ENCODE data around the gene ADNP. TPM values are rescaled to one million over a fixed set of nuclear protein-coding genes. Genes with fewer than 3 reads are reported as not detected.

ADNP gene
- total RNA-seq, 1 donor from 2014 or later = 21.1 TPM

DNA sequence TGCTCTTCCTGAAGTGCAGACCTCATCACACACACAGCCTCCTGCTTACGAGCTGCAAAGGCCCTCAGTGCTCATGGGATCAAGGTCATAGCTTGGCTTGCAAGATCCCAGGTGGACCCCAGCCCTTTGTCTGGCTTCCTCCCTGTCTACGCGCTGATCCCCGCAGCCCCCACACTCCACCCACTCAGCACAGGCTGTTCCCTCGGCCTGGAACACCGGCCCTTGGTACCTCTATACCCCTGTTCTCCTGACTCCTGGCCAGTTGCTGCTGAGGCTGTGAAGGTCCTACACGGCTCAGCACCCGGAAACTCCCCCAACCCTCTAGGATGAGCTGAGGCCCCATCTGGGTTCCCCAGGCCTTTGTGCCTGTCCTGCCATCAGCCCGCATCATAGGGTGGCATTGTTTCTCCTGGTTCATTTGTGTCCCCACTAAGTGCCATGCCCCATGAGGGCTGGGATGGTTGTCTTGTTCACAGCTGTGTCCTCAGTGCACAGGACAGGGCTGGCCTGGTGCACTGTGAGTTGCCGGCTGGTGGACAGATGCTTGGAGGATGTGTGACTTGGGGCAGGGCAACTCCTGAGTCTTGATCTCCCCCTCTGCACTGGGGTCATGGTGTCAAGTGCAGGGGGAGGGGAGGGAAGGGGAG, 57.0 kb downstream of the ADNP start:
- ATAC-seq (no peak), DNase-seq (ENCODE audit: low spot score) (no peak)

- ATAC-seq = no peak
- DNase-seq (ENCODE audit: low spot score) = no peak
Measured at GRCh38 chr20:50873585-50873984, 57.7 kb downstream of the ADNP start.

DNA sequence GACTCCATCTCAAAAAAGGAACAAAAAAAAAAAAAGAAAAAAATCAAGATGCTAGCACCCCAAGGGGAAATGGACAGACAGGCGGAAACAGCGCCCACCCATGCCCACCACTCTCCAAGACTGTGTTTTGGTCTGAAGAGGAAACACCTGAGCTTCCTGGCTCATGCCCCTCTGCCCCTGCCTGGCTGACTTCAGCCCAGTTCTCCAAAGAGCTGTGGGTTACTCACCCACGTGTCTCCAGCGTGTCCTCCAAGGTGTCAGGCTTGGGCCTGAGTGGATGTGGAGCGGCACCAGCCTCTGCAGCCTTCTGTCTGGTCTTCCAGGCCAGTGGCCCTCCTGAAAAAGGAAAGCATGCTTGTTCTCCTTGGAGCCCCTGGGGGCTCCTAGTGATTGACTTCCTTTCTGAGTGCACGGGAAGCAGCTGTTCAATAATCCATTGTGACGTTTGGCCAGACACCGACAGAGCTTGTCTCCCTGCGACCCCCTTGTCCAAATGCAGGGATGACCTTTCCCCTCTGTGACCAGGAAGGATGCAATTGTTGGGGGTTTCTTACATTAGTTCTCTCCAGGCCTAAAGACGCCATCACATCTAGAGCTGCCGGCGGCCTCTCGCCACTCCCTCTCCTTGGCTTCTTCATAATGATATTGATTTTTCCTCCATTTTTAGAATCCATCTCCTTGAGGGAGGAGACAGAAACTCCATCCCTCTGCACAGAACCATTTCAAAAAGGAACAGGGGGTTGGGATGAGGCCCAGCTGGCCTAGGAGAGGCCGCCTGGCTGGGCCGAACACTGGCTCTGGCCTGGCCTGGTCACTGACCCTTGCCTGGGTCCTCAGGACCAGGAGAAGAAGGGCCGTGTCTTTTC, 58.4 kb downstream of the ADNP start:
- DNase-seq (ENCODE audit: low spot score) (no peak), ATAC-seq (no peak)

DNA sequence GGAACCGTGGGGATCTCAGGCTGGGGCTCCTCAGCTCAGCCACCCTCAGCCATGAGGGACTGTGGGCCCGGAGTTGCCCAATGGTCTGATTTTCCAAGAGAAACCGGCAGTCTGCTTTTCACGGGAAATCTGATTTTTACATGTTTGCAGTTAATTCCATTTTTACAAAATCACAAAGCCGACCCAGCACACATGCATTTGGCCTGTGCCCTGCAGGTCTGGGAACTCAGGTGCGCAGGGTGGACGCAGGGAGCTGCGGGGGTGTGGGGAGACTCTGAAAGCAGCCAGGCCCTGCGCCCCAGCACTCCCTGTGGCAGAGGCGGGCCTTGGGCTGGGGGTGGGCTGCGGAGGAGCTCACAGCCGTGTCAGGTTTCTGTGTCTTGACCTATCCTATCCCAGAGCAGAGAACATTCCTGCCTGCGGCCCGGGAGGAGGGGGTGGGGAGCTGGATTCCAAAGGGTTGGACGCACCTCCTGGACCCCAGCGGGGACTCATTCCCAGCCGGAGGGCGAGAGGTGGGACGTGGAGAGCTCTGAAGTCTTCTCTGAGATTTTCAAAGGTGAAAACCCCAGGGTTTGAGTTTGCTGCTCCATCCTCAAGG, 60.6 kb downstream of the ADNP start:
- no peak for ATAC-seq
- no peak for DNase-seq (ENCODE audit: low spot score)

- DNase-seq (ENCODE audit: low spot score) (no peak), ATAC-seq (no peak)
Measured at GRCh38 chr20:50868509-50869495, 62.4 kb downstream of the ADNP start.

DNA sequence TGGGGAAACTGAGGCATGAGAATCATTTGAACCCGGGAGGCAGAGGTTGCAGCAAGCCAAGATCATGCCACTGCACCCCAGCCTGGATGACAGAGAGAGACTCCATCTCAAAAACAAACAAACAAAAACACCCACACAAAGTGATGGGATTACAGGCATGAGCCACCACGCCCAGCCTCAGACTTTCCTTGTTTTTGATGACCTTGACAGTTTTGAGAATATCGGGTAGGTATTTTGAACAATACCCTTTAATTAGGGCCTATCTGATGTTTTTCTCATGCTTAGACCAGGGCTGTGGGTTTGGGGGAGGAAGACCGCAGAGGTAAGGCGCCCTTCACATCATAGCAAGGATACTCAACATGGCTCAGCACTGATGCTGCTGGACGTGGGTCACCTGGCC, 63.4 kb downstream of the ADNP start:
- ATAC-seq (no peak), DNase-seq (ENCODE audit: low spot score) (no peak)

GRCh38 chr20:50866831-50867230, 64.4 kb downstream of the ADNP start:
- DNase-seq (ENCODE audit: low spot score) (no peak), ATAC-seq (no peak)

DNA sequence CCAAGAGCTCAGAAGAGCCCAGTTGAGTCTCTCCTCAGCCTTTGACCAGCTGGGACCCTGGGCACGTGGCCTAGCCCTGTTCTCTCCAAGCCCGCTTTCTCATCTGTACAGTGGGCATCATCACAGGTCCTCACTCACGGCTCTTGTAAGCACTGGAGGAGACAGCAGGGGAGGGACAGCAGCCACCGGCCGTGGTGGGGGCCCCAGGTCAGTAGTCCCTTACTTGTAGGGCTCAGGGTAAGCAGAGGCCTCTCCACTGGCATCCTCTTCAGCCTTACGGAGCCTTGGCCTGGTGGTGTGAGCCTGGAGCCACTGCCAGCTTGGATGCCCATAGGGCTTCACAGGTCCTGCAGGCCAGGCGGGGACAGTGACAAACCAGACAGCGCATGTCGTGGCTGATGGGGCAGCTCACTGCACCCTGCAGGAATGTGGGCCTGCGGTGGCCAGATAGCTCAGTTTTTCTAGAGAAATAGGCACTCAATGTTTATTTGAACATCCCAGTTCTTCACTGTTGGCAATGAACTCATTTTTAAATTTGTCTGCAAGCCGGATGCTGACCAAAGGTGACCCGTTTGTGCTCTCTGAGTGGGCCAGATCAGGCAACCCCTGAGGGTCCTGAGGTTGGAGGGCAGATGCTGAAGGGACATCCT, 65.1 kb downstream of the ADNP start:
- no peak for ATAC-seq
- no peak for DNase-seq (ENCODE audit: low spot score)

DNA sequence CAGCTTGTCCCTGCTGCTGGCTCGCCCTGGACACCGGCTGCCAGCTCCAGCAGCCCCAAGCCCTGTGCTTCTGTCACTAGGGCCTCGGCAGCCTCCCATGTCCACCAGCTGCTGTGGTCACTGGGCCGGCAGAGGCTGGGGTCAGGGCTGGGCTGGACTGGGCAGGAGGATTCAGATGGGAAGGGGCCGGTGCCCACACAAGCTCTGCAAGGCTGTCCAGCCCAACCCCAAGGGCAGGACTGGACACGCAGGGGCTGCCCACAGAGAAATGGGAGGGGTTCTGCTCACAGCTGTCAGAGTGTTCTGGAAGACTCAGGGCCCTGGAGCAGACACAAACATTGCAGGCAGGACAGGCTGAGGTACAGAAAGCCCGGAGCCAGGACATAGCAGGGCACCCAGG, 65.6 kb downstream of the ADNP start:
- no peak for DNase-seq (ENCODE audit: low spot score)
- ATAC-seq = no peak

- DNase-seq (ENCODE audit: low spot score) (no peak), ATAC-seq (no peak)
Measured at GRCh38 chr20:50865114-50865513, 66.1 kb downstream of the ADNP start.

DNA sequence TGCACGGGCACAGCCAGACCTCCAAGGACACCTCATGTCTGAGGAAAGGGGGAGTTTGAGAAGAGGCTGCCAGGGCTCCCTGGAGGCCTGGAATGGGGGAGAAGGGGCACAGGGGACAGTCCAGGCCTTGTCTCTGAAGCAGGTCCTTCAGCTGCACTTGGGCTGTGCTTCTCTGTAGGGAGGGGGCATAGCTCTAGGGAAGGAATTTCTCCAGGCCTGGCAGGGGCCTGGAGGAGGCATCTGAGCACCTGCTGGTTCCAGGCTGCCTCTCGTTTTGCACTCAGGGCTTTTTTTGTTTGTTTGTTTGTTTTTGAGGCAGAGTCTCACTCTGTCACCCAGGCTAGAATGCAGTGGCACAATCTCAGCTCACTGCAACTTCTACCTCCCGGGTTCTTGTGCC, 68.7 kb downstream of the ADNP start:
- DNase-seq (ENCODE audit: low spot score) (no peak), ATAC-seq (no peak)

- ATAC-seq (no peak), DNase-seq (ENCODE audit: low spot score) (no peak)
Measured at GRCh38 chr20:50861012-50861411, 70.2 kb downstream of the ADNP start.

DNA sequence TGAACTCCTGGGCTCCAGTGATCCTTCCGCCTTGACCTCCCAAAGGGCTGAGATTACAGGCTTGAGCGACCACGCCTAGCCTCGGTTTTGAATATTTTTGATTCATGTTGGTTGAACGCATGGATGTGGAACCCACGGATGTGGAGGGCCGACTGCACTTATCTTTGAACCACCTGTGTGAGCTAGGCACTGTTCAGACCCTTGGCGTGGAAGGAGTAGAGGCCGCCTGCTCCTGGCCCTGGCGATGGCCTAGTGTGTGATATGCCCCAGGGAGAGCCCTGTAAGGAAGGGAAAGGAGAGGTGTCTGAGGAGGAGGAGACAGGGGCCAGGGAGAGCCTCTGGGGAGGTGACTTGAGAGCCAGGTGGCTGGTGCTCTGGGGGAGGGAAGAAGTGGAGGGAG, 72.1 kb downstream of the ADNP start:
- ATAC-seq (no peak), DNase-seq (ENCODE audit: low spot score) (no peak)

- no peak for DNase-seq (ENCODE audit: low spot score)
- ATAC-seq = no peak
Measured at GRCh38 chr20:50858525-50858924, 72.7 kb downstream of the ADNP start.

DNA sequence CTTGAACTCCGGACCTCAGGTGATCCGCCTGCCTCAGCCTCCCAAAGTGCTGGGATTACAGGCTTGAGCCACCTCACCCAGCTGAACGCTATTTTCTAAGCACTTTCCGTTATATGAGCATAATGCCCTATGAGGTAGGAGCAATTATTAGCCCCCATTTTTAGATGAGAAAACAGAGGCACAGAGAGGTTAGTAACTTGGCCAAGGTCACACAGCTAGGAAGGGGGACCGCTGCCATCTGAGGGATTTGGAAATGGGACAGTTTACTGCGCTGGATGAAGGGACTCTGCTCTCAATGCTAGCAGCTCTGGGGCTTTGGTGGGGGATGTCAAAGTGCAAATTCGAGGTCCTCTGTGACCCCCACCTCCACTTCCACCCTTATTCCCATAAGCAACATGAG, 73.9 kb downstream of the ADNP start:
- DNase-seq (ENCODE audit: low spot score) (no peak), ATAC-seq (no peak)

DNA sequence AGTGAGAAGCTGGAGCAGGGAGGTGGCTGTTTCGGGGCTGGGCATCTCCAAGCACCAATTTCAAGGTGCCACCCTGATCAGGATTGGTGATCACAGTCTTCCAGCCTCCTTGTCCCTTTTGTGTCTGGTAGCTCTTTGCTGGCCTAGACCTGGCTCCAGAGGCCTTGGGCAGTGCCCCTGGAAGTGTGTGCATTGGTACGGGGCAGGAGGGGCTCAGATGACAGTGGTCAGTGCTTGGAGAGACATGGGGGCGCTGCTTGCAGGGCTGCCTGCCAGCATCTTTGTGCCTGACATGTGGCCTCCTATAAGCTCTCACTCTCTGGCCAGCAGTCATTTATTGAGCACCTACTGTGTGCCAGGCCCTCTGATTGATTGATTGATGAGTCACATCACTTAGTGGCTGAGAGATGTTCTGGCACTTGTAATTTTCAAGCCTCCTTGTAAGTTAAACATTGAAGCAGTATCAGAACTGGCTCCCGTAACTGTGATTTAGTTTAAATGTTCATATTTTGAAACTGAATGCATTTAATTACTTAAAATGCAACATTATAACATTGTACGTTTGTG, 74.7 kb downstream of the ADNP start:
- DNase-seq (ENCODE audit: low spot score) (no peak), ATAC-seq (peak; percentile 49)

DNA sequence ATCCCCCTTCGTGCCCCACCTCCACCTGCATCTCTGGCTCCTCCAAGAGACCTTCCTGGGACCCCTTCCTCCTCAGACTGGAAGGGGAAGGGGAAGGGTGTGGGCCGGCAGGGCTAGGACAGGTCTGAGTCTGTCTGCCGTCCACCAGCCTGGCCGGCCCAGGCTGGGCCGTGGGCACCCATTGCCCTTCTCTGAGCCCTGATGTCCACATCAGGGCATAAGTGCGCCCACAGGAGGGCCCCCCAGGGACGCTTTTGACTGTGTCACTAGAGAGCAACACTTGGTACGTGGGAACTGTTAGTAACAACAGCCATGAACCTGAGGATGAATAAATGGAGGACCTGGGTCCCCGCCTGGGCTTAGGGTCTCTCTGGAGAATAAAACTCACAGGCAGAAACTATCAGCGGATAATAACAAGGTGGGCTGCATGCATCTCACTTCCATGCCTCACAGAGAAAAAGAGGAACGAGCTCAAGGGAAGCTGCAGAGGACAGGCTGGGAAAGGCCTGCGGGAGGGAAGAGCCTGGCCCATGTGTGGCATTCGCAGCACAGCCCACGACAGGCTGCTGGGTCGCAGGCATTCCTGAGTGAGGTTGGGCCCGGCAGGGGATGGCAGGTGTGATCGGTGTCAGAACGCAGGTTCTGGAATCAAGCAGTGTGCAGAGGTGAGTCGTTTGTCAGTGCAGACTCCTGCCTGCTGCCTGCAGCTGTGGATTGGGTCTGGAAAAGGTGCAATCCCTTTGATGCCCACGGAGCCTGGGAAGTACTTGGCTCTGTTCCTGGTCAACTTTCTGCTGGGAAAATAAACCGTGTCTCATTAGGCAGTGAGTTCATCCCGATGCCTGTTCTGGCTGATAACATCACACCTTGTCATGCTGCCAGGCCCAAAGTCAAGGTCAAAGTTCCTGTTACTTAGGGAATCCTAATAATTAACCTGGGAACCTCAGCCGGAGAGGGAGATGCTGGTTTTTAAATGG, 75.5 kb downstream of the ADNP start:
- DNase-seq (ENCODE audit: low spot score) (peak; percentile 95), ATAC-seq (peak; percentile 91)

DNA sequence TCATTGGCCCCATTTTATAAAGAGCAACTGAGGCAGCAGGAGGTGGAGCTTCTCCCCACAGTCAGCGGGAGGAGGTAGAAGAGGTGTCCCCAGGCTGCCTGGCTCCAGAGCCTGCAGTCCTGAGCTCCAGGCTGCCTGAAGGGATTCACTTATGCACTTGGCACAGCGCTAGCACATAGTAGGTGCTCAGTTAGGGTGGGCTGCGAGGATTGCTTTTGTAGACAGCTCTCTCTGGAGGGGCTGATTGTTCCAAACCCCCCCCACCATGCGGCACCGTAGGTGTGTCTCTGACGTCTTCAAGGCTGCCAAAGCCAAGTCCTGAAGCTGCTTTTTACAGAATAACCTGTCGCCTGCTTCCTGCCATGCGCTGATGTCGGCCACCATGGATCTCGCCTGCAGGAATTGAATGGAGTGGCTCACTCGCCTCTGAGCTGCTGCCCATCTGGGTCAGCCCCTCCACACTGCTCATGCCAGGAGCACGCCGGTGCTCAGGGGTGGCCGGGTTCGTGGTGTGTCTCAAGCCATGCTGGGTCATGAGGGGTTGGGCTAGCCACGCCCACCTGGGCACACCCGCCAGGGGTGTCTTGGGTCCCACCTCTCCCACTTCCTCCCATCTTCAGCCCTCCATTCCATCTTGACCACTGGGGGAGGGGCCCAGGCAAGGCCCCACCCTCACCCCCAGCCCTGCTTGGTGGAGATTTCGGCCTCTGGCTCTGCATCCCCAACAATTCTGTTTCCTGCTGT, 76.6 kb downstream of the ADNP start:
- DNase-seq (ENCODE audit: low spot score) (no peak), ATAC-seq (no peak)
